Esophagus squamous epithelium (tissue), 4 donors: ENCODE results near the gene PSME3IP1.

Experiments
- CTCF ChIP-seq, 6 experiments: fragments of 450-650 bp in 4 of 6; fragments of 200-600 bp in 2 of 6; sonication (generic) in 2 of 6; IDR thresholded peaks; one replicate each; pipeline ENCODE4 v1.5.1; 2016 to 2019; ENCODE audit warnings: antibody characterized with exemption in 6 of 6, mild to moderate bottlenecking in 4 of 6, moderate library complexity in 4 of 6
- POLR2A ChIP-seq, 4 donors: fragments of 450-650 bp; IDR thresholded peaks; one replicate each; pipeline ENCODE4 v1.6.1; 2017; ENCODE audit warnings: antibody characterized with exemption in 4 of 4, mild to moderate bottlenecking in 4 of 4, moderate library complexity in 3 of 4

GRCh38 chr16:57179215-57179828, 6.5 kb downstream of the PSME3IP1 start:
- TF ChIP-seq CTCF (IDR thresholded peaks at IDR 0.05), result no peak
- TF ChIP-seq POLR2A (IDR thresholded peaks at IDR 0.05), result no peak
